Liver (tissue), 9 donors: ENCODE results near the gene PRKAB1. TPM values are rescaled to one million over a fixed set of nuclear protein-coding genes. Genes with fewer than 3 reads are reported as not detected.
"Not testable (repeated sequence)": the region's sequence is repeated elsewhere in the genome, so short reads cannot be mapped to it uniquely, and the experiment has no call there.

Experiments
- DNase-seq: peaks from one replicate; pipeline ENCODE4 v3.0.0-alpha.2; 2017; ENCODE audit warnings: low spot score
- H3K27ac ChIP-seq, 2 donors: one replicate each; pipeline ENCODE4 v1.7.0; 2013; ENCODE audit warnings: inconsistent platforms in 2 of 2, low read length in 2 of 2, control low read depth in 1 of 2, low read depth in 1 of 2, mild to moderate bottlenecking in 1 of 2
- H3K27me3 ChIP-seq, 4 donors: one replicate each; pipeline versions ENCODE4 v1.6.1 to v1.7.0; 2013; ENCODE audit warnings: low read length in 3 of 4, inconsistent platforms in 1 of 4, mild to moderate bottlenecking in 1 of 4, moderate library complexity in 1 of 4; ENCODE audit not compliant: control insufficient read depth in 4 of 4, insufficient read depth in 4 of 4
- H3K36me3 ChIP-seq, 4 donors: one replicate each; pipeline versions ENCODE4 v1.6.1 to v1.7.0; 2013; ENCODE audit warnings: low read length in 3 of 4, mild to moderate bottlenecking in 3 of 4, low read depth in 1 of 4, moderate library complexity in 1 of 4; ENCODE audit not compliant: control insufficient read depth in 4 of 4, insufficient read depth in 3 of 4
- H3K4me1 ChIP-seq, 4 donors: one replicate each; pipeline versions ENCODE4 v1.6.1 to v1.7.0; 2013; ENCODE audit warnings: low read length in 3 of 4, mild to moderate bottlenecking in 3 of 4, moderate library complexity in 1 of 4; ENCODE audit not compliant: control insufficient read depth in 4 of 4, insufficient read depth in 4 of 4
- H3K4me3 ChIP-seq, 3 donors: one replicate each; pipeline versions ENCODE4 v1.6.1 to v1.7.0; 2013; ENCODE audit warnings: low read length in 3 of 3, control low read depth in 1 of 3, low read depth in 1 of 3, mild to moderate bottlenecking in 1 of 3
- H3K9ac ChIP-seq, 2 donors: one replicate each; pipeline ENCODE4 v1.7.0; 2013; ENCODE audit warnings: low read length in 2 of 2, mild to moderate bottlenecking in 2 of 2, moderate library complexity in 2 of 2, control low read depth in 1 of 2, low read depth in 1 of 2
- H3K9me3 ChIP-seq, 4 donors: one replicate each; pipeline versions ENCODE4 v1.6.1 to v1.7.0; 2013; ENCODE audit warnings: low read length in 3 of 4; ENCODE audit not compliant: control insufficient read depth in 4 of 4
- CTCF ChIP-seq: fragments of 150-350 bp; IDR thresholded peaks from 2 replicates; pipeline ENCODE4 v1.5.1; 2017; ENCODE audit warnings: improper control_type of control experiment, low read depth, low read length; ENCODE audit not compliant: missing input control
- EGR1 ChIP-seq, 2 donors: IDR thresholded peaks; 2 replicates each; pipeline ENCODE4 v1.6.1; 2016 to 2018; ENCODE audit warnings: antibody characterized with exemption in 2 of 2, low read depth in 2 of 2
- FOXA1 ChIP-seq: IDR thresholded peaks from 2 replicates; pipeline ENCODE4 v1.6.1; 2016; ENCODE audit warnings: antibody characterized with exemption
- FOXA2 ChIP-seq: IDR thresholded peaks from 2 replicates; pipeline ENCODE4 v1.6.1; 2016; ENCODE audit warnings: antibody characterized with exemption
- HNF4A ChIP-seq, 2 donors: conservative IDR thresholded peaks; 2 replicates each; pipeline ENCODE4 v1.6.1; 2016; ENCODE audit warnings: antibody characterized with exemption in 2 of 2, mild to moderate bottlenecking in 2 of 2
- HNF4G ChIP-seq: IDR thresholded peaks from 2 replicates; pipeline ENCODE4 v1.6.1; 2016; ENCODE audit warnings: antibody characterized with exemption
- JUND ChIP-seq, 2 donors: IDR thresholded peaks; 2 replicates each; pipeline ENCODE4 v1.6.1; 2016; ENCODE audit warnings: antibody characterized with exemption in 2 of 2
- MAX ChIP-seq: IDR thresholded peaks from 2 replicates; pipeline ENCODE4 v1.6.1; 2016; ENCODE audit warnings: antibody characterized with exemption
- NR2F2 ChIP-seq: IDR thresholded peaks from 2 replicates; pipeline ENCODE4 v1.6.1; 2016; ENCODE audit warnings: antibody characterized with exemption
- RAD21 ChIP-seq, 2 donors: IDR thresholded peaks; 2 replicates each; pipeline ENCODE4 v1.6.1; 2016; ENCODE audit warnings: antibody characterized with exemption in 2 of 2, mild to moderate bottlenecking in 2 of 2
- RXRA ChIP-seq, 2 donors: IDR thresholded peaks; 2 replicates each; pipeline ENCODE4 v1.6.1; 2017 to 2018; ENCODE audit warnings: antibody characterized with exemption in 2 of 2, mild to moderate bottlenecking in 1 of 2
- SP1 ChIP-seq: IDR thresholded peaks from 2 replicates; pipeline ENCODE4 v1.6.1; 2018; ENCODE audit warnings: antibody characterized with exemption, mild to moderate bottlenecking
- TAF1 ChIP-seq: conservative IDR thresholded peaks from 2 replicates; pipeline ENCODE4 v1.6.1; 2016; ENCODE audit warnings: antibody characterized with exemption, mild to moderate bottlenecking
- YY1 ChIP-seq: IDR thresholded peaks from 2 replicates; pipeline ENCODE4 v1.6.1; 2016; ENCODE audit warnings: antibody characterized with exemption, mild to moderate bottlenecking
- ZBTB33 ChIP-seq: IDR thresholded peaks from 2 replicates; pipeline ENCODE4 v1.6.1; 2016; ENCODE audit warnings: antibody characterized with exemption
- WGBS: extraction: QIAGEN DNeasy Blood & Tissue Kit; methylation state at CpG from one replicate; pipeline ENCODE4 v1.1.7; 2013; 5-methylcytosine and 5-hydroxymethylcytosine counted together
- polyA plus RNA-seq, 2 donors: library from polyadenylated mRNA; stranded (reverse) in 1 of 2; unstranded in 1 of 2; fragments of 200-250 nt in 1 of 2; fragments of >200 nt in 1 of 2; fragmentation: Nextera tagmentation in 1 of 2; extraction: Ambion mirVana in 1 of 2; gene quantifications; one replicate each; pipeline versions ENCODE4 v1.2.1 to v1.2.3, GENCODE V29; 2013 to 2015
- total RNA-seq, 2 donors: library from RNA; depleted of rRNA; stranded (reverse); fragments of >200 nt; gene quantifications; one replicate each; pipeline ENCODE4 v1.2.3, GENCODE V29; 2014
- TF ChIP-seq, protein P1 (sequence below): IDR thresholded peaks from 2 replicates; pipeline ENCODE4 v1.6.1; 2016; ENCODE audit warnings: antibody characterized with exemption, mild to moderate bottlenecking
- TF ChIP-seq, protein P2 (sequence below): IDR thresholded peaks from 2 replicates; pipeline ENCODE4 v1.6.1; 2016; ENCODE audit warnings: antibody characterized with exemption
- donor health status: healthy.
- donor health status: healthy.
- donor health status: healthy.
- donor health status: healthy.
- donor health status: healthy.

PRKAB1 gene
- total and polyA plus RNA-seq, 4 donors: 10.5 to 29.9 (median 11.3) TPM

- no peak overlapping the region for H3K27ac ChIP-seq
- no peak for TF ChIP-seq FOXA1
- TF ChIP-seq, protein P1, sequence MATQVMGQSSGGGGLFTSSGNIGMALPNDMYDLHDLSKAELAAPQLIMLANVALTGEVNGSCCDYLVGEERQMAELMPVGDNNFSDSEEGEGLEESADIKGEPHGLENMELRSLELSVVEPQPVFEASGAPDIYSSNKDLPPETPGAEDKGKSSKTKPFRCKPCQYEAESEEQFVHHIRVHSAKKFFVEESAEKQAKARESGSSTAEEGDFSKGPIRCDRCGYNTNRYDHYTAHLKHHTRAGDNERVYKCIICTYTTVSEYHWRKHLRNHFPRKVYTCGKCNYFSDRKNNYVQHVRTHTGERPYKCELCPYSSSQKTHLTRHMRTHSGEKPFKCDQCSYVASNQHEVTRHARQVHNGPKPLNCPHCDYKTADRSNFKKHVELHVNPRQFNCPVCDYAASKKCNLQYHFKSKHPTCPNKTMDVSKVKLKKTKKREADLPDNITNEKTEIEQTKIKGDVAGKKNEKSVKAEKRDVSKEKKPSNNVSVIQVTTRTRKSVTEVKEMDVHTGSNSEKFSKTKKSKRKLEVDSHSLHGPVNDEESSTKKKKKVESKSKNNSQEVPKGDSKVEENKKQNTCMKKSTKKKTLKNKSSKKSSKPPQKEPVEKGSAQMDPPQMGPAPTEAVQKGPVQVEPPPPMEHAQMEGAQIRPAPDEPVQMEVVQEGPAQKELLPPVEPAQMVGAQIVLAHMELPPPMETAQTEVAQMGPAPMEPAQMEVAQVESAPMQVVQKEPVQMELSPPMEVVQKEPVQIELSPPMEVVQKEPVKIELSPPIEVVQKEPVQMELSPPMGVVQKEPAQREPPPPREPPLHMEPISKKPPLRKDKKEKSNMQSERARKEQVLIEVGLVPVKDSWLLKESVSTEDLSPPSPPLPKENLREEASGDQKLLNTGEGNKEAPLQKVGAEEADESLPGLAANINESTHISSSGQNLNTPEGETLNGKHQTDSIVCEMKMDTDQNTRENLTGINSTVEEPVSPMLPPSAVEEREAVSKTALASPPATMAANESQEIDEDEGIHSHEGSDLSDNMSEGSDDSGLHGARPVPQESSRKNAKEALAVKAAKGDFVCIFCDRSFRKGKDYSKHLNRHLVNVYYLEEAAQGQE: no peak
- TF ChIP-seq HNF4G: no peak
- no peak for TF ChIP-seq YY1
- TF ChIP-seq FOXA2: no peak
- TF ChIP-seq HNF4A (conservative IDR thresholded peaks at IDR 0.05): no peak
- TF ChIP-seq EGR1 (IDR thresholded peaks at IDR 0.05; ENCODE audit: low read depth in 2 of 2): no peak
- TF ChIP-seq NR2F2: no peak
- no peak for TF ChIP-seq RXRA (IDR thresholded peaks at IDR 0.05)
- TF ChIP-seq, protein P2, sequence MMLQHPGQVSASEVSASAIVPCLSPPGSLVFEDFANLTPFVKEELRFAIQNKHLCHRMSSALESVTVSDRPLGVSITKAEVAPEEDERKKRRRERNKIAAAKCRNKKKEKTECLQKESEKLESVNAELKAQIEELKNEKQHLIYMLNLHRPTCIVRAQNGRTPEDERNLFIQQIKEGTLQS: no peak
- no peaks in the 10 kb centered on the region for H3K36me3 ChIP-seq
- no peaks in the 10 kb centered on the region for H3K27me3 ChIP-seq
- no peaks in the 10 kb centered on the region for H3K4me1 ChIP-seq
- no peak overlapping the region for H3K9ac ChIP-seq
- WGBS: 93% methylated on average over 16 of the region's 16 CpGs
- no peaks in the 10 kb centered on the region for H3K9me3 ChIP-seq
- H3K4me3 ChIP-seq: no peak overlapping the region
- DNase-seq: no peak
Measured at GRCh38 chr12:119704065-119704747, 36.3 kb downstream of the PRKAB1 start.

- no peak overlapping the region for H3K9ac ChIP-seq
- no peaks in the 10 kb centered on the region for H3K4me1 ChIP-seq
- no peaks in the 10 kb centered on the region for H3K27me3 ChIP-seq
- H3K4me3 ChIP-seq: no peak overlapping the region
- 98% methylated on average over 7 of the region's 7 CpGs for WGBS
- H3K36me3 ChIP-seq: no peaks in the 10 kb centered on the region
- TF ChIP-seq FOXA1 (no peak), JUND (IDR thresholded peaks at IDR 0.05) (no peak), CTCF (no peak), FOXA2 (no peak), EGR1 (IDR thresholded peaks at IDR 0.05; ENCODE audit: low read depth in 2 of 2) (no peak), NR2F2 (no peak), ZBTB33 (no peak), RXRA (IDR thresholded peaks at IDR 0.05) (no peak), YY1 (no peak), SP1 (no peak), TAF1 (no peak), HNF4A (conservative IDR thresholded peaks at IDR 0.05) (no peak), RAD21 (IDR thresholded peaks at IDR 0.05) (no peak), MAX (no peak)
- TF ChIP-seq, protein P1: no peak
- TF ChIP-seq, protein P2: no peak
- no peaks in the 10 kb centered on the region for H3K9me3 ChIP-seq
- DNase-seq: no peak
- H3K27ac ChIP-seq: no peak overlapping the region
Measured at GRCh38 chr12:119705182-119705581, 37.2 kb downstream of the PRKAB1 start.

DNA sequence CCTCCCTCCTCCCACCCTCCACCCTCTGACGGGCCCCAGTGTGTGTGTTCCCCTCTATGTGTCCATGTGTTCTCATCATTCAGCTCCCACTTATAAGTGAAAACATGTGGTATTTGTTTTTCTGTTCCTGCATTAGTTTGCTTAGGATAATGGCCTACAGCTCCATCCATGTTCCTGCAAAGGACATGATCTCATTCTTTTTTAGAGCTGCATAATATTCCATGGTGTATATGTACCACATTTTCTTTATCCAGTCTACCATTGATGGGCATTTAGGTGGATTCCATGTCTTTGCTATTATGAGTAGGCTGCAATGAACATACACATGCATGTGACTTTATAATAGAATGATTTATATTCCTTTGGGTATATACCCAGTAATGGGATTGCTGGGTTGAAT, 38.5 kb downstream of the PRKAB1 start:
- H3K4me3 ChIP-seq, H3K4me1 ChIP-seq, H3K27ac ChIP-seq, H3K27me3 ChIP-seq, DNase-seq, H3K36me3 ChIP-seq, H3K9ac ChIP-seq, H3K9me3 ChIP-seq: not testable (repeated sequence)
- 100% methylated on average over 1 of the region's 1 CpG for WGBS
